Cardiac fibroblast (primary cell): ENCODE measurements around the gene THSD7A.

Source experiments
- DNase-seq, 2 donors: peaks; one replicate each; pipeline versions ENCODE4 v3.0.0 to v3.0.0-alpha.2; 2010; ENCODE audit warnings: low read depth in 2 of 2
- H3K4me3 ChIP-seq, 2 donors: replicated peaks in 1 of 2; 1 replicate in 1 of 2; 2 replicates in 1 of 2; pipeline ENCODE4 v1.5.1; 2011; ENCODE audit warnings: low read depth in 2 of 2, low read length in 2 of 2, mild to moderate bottlenecking in 2 of 2, moderate library complexity in 1 of 2
- TF ChIP-seq, protein P1 (sequence below): IDR thresholded peaks from one replicate; pipeline ENCODE4 v1.5.1; 2011; ENCODE audit warnings: low read depth, mild to moderate bottlenecking, low read length, inconsistent platforms

THSD7A gene

DNA sequence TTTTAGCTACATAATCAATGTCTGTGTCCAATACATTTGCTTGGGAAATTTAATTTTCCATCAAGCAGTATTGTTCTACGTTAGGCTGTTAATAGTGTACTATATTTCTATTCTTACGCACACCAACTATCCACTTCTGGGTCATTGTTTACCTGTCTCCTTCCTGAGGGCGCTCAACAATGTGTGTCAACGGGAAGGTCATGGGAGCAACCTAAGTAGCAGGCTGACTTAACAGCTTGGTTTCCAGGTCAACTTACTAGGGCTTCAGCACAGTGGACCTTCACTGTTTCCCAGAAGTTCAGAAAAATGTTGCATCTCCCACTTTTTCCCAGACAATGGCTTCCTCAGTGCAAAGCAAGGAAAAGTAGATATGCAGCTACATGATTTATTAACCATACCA lies 13.7 kb downstream of the THSD7A start:
- no peak for DNase-seq
- TF ChIP-seq, protein P1, sequence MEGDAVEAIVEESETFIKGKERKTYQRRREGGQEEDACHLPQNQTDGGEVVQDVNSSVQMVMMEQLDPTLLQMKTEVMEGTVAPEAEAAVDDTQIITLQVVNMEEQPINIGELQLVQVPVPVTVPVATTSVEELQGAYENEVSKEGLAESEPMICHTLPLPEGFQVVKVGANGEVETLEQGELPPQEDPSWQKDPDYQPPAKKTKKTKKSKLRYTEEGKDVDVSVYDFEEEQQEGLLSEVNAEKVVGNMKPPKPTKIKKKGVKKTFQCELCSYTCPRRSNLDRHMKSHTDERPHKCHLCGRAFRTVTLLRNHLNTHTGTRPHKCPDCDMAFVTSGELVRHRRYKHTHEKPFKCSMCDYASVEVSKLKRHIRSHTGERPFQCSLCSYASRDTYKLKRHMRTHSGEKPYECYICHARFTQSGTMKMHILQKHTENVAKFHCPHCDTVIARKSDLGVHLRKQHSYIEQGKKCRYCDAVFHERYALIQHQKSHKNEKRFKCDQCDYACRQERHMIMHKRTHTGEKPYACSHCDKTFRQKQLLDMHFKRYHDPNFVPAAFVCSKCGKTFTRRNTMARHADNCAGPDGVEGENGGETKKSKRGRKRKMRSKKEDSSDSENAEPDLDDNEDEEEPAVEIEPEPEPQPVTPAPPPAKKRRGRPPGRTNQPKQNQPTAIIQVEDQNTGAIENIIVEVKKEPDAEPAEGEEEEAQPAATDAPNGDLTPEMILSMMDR, result no peak
- no peak overlapping the region for H3K4me3 ChIP-seq

DNA sequence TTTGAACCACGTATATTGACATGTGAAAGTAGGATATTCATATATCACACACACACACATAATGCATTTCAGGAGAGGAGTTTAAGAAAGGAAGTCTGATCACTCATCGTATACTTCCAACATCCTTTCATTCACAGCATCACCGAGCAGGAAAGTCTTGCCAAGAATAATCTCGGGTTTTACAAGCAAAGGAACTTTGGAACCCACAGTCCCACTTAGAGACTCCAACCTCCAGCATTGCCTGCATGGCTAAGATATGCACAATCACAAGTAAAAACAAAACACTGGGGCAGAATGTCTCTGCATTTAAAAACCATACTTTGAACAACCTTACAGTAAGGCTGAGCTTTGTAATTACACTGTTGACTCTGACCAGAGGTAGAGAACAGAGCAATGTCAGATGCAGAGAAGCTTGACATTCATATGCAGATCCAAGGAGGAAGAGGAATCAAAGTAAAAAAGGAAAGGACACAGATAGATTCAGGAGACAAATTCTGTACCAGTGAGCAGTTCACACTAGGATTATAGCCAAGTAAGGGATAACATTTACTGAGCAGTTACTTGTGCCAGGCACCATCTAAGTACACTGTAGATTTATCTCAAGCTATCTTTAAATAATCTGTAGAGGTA lies 14.8 kb downstream of the THSD7A start:
- peak in 1 of 2 donors; percentile 23 for DNase-seq
- TF ChIP-seq, protein P1, result no peak
- no peak overlapping the region for H3K4me3 ChIP-seq

DNA sequence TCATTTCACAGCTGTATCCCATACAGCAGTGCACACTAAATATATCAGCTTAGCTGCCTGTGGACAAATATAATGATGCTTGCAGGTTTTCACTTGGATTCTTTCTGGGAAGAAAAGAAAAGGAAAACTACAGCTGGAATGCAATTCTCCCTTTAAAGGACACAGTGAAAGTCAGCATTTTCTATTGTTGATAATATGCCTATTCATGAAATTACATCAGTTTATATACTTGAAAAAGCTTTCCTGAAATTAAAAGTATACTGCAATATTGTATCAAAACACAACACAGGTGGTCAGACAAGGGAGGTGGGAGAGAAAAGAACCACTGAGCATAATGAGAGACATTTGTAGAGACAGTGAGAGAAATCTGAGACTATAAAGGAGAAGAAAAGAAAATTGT lies 20.3 kb downstream of the THSD7A start:
- TF ChIP-seq, protein P1, result no peak
- no peak overlapping the region for H3K4me3 ChIP-seq
- no peak for DNase-seq

DNA sequence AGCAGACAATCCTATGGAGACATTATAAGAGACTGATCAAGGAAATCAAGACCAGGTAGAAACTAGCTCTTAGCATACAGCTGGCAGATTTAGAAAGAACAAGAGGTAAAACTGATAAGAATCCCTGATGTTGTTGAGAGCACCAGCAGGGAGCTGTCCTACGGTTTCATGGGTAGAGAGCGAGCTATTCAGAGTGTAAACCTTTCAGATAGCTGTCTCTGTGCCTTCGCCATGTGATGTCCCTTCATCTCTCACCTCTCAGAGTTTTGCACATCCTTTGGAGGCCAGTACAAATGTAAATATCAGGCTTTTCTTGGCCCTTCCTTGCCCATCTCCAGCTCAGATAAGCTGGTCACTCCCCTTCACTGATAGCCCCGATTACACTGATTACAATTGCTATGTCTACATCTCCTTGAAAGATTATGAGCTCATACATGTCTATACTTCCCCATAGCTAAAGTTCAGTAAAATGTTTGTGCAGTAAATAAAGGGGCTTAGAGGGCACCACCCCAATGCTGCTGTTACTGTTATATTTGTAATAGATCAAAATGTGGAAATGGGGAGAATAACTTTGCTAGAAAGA lies 21.9 kb downstream of the THSD7A start:
- TF ChIP-seq, protein P1, result no peak
- no peak overlapping the region for H3K4me3 ChIP-seq
- DNase-seq, result no peak

DNA sequence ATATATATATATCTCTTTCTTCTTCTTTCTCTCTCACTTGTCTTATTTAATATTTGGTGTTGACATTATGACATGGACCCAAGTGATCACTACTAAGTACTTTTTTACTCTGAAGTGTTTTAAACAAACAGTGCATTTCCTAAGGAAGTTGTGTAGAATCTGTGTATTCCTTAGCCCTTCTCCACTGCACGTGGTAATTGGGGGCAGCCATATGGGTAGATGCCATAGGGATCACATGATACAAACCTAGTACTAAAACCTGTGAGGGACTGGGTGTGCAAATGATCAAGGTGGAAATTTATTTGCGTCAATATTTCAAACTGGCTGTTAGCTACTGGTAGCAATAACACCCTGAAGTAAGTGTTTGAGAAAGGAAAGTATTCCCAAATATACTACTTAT lies 25.0 kb downstream of the THSD7A start:
- no peak for DNase-seq
- H3K4me3 ChIP-seq, result no peak overlapping the region
- TF ChIP-seq, protein P1, result no peak

DNA sequence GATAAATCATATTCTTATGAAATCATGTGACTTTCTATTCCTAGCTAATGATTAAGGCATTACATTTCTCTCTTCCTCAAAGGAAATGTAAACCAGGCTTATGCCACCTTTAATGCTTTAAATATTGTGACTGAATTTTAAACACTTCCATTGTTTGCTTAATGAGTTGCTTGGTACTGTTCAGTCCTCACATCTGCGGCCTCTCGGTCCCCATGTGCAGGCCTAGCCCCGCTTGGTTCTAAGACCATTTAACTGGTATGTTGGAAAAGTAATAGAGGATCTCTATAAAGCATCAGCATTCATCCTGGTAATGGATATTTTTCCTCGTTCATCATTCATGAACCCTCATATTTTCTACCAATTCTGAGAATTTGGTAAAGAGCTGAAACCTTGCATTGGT lies 27.4 kb downstream of the THSD7A start:
- no peak for DNase-seq
- TF ChIP-seq, protein P1, result no peak
- H3K4me3 ChIP-seq, result no peak overlapping the region

DNA sequence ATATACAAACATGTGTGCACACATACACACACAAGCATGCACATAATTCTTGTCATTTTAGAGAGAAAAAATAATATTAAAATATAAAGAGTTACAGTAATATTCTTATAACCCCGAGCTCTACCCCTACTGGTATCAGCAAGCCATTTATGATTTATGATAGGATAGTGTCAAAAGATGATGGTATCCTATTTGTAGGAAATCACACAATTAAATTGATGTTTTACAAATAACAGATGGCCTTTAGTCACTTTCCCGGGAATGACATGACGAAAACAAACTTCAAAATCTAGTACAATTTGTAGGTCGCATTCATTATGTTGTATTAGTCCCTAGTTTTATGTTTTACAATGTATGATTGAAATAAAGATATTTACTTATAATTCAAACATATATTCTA lies 36.8 kb downstream of the THSD7A start:
- H3K4me3 ChIP-seq, result no peak overlapping the region
- TF ChIP-seq, protein P1, result no peak
- DNase-seq, result no peak
